Thyroid gland (tissue), 4 donors: ENCODE measurements around the gene CCR5. TPM values are rescaled to one million over a fixed set of nuclear protein-coding genes. Genes with fewer than 3 reads are reported as not detected.

Source experiments
- DNase-seq, 2 donors: peaks; one replicate each; pipeline ENCODE4 v3.0.0-alpha.2; 2019
- H3K27ac ChIP-seq, 3 donors: fragments of 200-600 bp; sonication (generic); 1 replicate in 2 of 3; 2 replicates in 1 of 3; pipeline ENCODE4 v1.5.1; 2016 to 2019; ENCODE audit warnings: mild to moderate bottlenecking in 1 of 3, moderate library complexity in 1 of 3
- H3K27me3 ChIP-seq: fragments of 200-600 bp; sonication (generic); one replicate; pipeline ENCODE4 v1.5.1; 2019
- H3K36me3 ChIP-seq, 2 donors: fragments of 200-600 bp; sonication (generic); one replicate each; pipeline ENCODE4 v1.5.1; 2016 to 2019
- H3K4me1 ChIP-seq, 2 donors: fragments of 200-600 bp; sonication (generic); one replicate each; pipeline ENCODE4 v1.5.1; 2017 to 2019
- H3K4me3 ChIP-seq, 3 donors: fragments of 200-600 bp; sonication (generic); replicated peaks in 1 of 3; 1 replicate in 2 of 3; 2 replicates in 1 of 3; pipeline ENCODE4 v1.5.1; 2016; ENCODE audit warnings: mild to moderate bottlenecking in 1 of 3
- H3K9me3 ChIP-seq: fragments of 200-600 bp; sonication (generic); one replicate; pipeline ENCODE4 v1.5.1; 2017
- POLR2A ChIP-seq, 2 donors: fragments of 450-650 bp; IDR thresholded peaks; one replicate each; pipeline ENCODE4 v1.6.1; 2017; ENCODE audit warnings: antibody characterized with exemption in 2 of 2, mild to moderate bottlenecking in 2 of 2, moderate library complexity in 1 of 2
- WGBS, 2 donors: methylation state at CpG; one replicate each; pipeline ENCODE4 v1.1.5; 2017; 5-methylcytosine and 5-hydroxymethylcytosine counted together
- intact Hi-C: fragments of 100-400 bp; cut with DNase I; formaldehyde crosslinking; loops from one replicate; pipeline ENCODE4 v1.15.1; 2023
- total RNA-seq, 4 donors: library from RNA; depleted of rRNA; stranded (reverse); fragments of >200 nt; gene quantifications; one replicate each; pipeline ENCODE4 v1.2.3, GENCODE V29; 2016
- TF ChIP-seq, protein P1 (sequence below), 6 experiments: fragments of 200-600 bp in 3 of 6; fragments of 450-650 bp in 3 of 6; sonication (generic) in 3 of 6; IDR thresholded peaks; one replicate each; pipeline ENCODE4 v1.5.1; 2016 to 2019; ENCODE audit warnings: antibody characterized with exemption in 6 of 6, mild to moderate bottlenecking in 2 of 6, inconsistent platforms in 1 of 6, moderate library complexity in 1 of 6

CCR5 gene
- total RNA-seq, 4 donors from 2014 or later, result 0.40 to 0.56 (median 0.49) TPM; not detected in 1

DNA sequence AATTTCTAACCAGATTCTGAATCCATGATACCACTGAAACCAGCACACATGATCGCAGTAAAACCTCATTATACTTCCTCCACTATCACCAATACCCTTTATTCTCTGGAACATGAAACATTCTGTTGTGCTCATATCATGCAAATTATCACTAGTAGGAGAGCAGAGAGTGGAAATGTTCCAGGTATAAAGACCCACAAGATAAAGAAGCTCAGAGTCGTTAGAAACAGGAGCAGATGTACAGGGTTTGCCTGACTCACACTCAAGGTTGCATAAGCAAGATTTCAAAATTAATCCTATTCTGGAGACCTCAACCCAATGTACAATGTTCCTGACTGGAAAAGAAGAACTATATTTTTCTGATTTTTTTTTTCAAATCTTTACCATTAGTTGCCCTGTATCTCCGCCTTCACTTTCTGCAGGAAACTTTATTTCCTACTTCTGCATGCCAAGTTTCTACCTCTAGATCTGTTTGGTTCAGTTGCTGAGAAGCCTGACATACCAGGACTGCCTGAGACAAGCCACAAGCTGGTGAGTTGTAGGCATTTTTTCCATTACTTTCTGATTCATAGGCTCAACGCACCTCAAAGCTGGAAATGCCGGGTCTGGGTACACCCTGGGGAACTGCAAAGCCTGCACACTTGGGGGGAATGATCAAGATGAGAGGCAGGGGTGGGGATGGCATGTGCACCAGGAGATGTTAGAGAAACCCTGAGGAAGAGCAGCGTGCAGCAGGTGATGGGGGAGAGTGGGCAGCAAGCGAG lies 16.9 kb upstream of the CCR5 start, which contains the start of gene CCR2:
CCR2 (plus strand) TSS at position 465 of the 764 bp plus-strand sequence. CDS start 3,417 bp downstream, outside the sequence.
- Histone ChIP-seq H3K9me3 (no peaks in the 10 kb centered on the region), H3K27ac (no peak within 1 kb of the TSS), H3K27me3 (no peaks in the 10 kb centered on the region), H3K4me1 (no peaks in the 10 kb centered on the region), H3K36me3 (no peaks in the 10 kb centered on the region), H3K4me3 (no peak within 1 kb of the TSS)
- TF ChIP-seq, protein P1, sequence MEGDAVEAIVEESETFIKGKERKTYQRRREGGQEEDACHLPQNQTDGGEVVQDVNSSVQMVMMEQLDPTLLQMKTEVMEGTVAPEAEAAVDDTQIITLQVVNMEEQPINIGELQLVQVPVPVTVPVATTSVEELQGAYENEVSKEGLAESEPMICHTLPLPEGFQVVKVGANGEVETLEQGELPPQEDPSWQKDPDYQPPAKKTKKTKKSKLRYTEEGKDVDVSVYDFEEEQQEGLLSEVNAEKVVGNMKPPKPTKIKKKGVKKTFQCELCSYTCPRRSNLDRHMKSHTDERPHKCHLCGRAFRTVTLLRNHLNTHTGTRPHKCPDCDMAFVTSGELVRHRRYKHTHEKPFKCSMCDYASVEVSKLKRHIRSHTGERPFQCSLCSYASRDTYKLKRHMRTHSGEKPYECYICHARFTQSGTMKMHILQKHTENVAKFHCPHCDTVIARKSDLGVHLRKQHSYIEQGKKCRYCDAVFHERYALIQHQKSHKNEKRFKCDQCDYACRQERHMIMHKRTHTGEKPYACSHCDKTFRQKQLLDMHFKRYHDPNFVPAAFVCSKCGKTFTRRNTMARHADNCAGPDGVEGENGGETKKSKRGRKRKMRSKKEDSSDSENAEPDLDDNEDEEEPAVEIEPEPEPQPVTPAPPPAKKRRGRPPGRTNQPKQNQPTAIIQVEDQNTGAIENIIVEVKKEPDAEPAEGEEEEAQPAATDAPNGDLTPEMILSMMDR (IDR thresholded peaks at IDR 0.05), result no peak
- no peak for TF ChIP-seq POLR2A (IDR thresholded peaks at IDR 0.05)
- intact Hi-C loops, result no loop called here
- 78 to 86% methylated on average over 7 of the region's 7 CpGs for WGBS, 2 donors
- DNase-seq, result no peak

DNA sequence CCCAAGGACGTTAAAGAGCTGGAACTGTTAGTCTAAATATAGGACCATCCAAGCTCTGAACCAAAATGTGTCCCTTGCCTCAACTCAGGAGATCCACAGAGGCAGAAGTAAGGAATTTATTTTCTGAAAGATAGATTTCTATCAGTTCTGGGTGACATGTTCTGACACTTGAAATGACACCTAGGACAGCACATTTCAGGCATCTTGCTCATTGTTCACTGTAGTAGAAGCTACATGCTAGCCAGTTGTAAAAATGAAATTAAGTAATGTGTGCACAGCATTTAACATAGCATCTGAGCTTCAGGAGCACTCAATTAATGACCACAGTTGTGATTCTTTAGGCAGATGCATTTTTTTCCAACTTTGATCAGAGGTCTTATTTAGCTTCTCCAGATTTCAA lies 16.3 kb upstream of the CCR5 start:
- Histone ChIP-seq H3K9me3 (no peaks in the 10 kb centered on the region), H3K4me3 (no peak overlapping the region), H3K4me1 (peaks cover 2 to 3% of the 10 kb centered on the region in 2 donors), H3K27ac (no peak overlapping the region), H3K36me3 (no peaks in the 10 kb centered on the region), H3K27me3 (no peaks in the 10 kb centered on the region)
- intact Hi-C loops, result no loop called here
- TF ChIP-seq POLR2A (IDR thresholded peaks at IDR 0.05), result no peak
- TF ChIP-seq, protein P1 (IDR thresholded peaks at IDR 0.05), result no peak
- DNase-seq, result no peak
- 33 to 40% methylated on average over 1 of the region's 1 CpG for WGBS, 2 donors

- intact Hi-C loops, result no loop called here
- DNase-seq, result no peak
- no peaks in the 10 kb centered on the region for H3K36me3 ChIP-seq
Measured at GRCh38 chr3:46354984-46355383, 15.8 kb upstream of the CCR5 start.

GRCh38 chr3:46356276-46356675 lies 14.5 kb upstream of the CCR5 start:
- no peak overlapping the region for H3K4me3 ChIP-seq
- no peaks in the 10 kb centered on the region for H3K9me3 ChIP-seq
- TF ChIP-seq, protein P1 (IDR thresholded peaks at IDR 0.05), result no peak
- no peak for TF ChIP-seq POLR2A (IDR thresholded peaks at IDR 0.05)
- no peak for DNase-seq
- H3K27ac ChIP-seq, result no peak overlapping the region
- intact Hi-C loops, result no loop called here
- peaks cover 7 to 15% of the 10 kb centered on the region in 2 donors for H3K4me1 ChIP-seq
- no peaks in the 10 kb centered on the region for H3K27me3 ChIP-seq
- H3K36me3 ChIP-seq, result no peaks in the 10 kb centered on the region
- WGBS, 2 donors, result 60 to 68% methylated on average over 3 of the region's 3 CpGs

More at GRCh38 chr3:46354984-46355383, 15.8 kb upstream of the CCR5 start:
- no peak overlapping the region for H3K4me3 ChIP-seq
- H3K4me1 ChIP-seq, result peaks cover 7 to 8% of the 10 kb centered on the region in 2 donors
- H3K27ac ChIP-seq, result no peak overlapping the region
- H3K27me3 ChIP-seq, result no peaks in the 10 kb centered on the region
- no peaks in the 10 kb centered on the region for H3K9me3 ChIP-seq
- TF ChIP-seq, protein P1 (IDR thresholded peaks at IDR 0.05), result no peak
- no peak for TF ChIP-seq POLR2A (IDR thresholded peaks at IDR 0.05)

GRCh38 chr3:46356909-46357308 lies 13.8 kb upstream of the CCR5 start:
- TF ChIP-seq POLR2A (IDR thresholded peaks at IDR 0.05), result no peak
- TF ChIP-seq, protein P1 (IDR thresholded peaks at IDR 0.05), result no peak
- peaks cover 7 to 15% of the 10 kb centered on the region in 2 donors for H3K4me1 ChIP-seq
- no peaks in the 10 kb centered on the region for H3K27me3 ChIP-seq
- intact Hi-C loops, result no loop called here
- no peaks in the 10 kb centered on the region for H3K9me3 ChIP-seq
- WGBS, 2 donors, result 84 to 89% methylated on average over 4 of the region's 4 CpGs
- no peak overlapping the region for H3K4me3 ChIP-seq
- no peak overlapping the region for H3K27ac ChIP-seq
- no peaks in the 10 kb centered on the region for H3K36me3 ChIP-seq
- DNase-seq, result no peak
